ENCODE data around the gene NDUFB1. TPM values are rescaled to one million over a fixed set of nuclear protein-coding genes. Genes with fewer than 3 reads are reported as not detected.

NDUFB1 gene
- total RNA-seq, 6 experiments from 2014 or later = 74.6 to 223 (median 94.6) TPM

GRCh38 chr14:92135269-92135668 is 13.8 kb upstream of the NDUFB1 start:
- Histone ChIP-seq H3K9me3 (no peaks in the 10 kb centered on the region), H3K4me3 (no peak overlapping the region), H3K27me3 (no peaks in the 10 kb centered on the region), H3K4me1 (no peaks in the 10 kb centered on the region), H3K27ac (no peak overlapping the region), H3K36me3 (peaks cover 0 to 52% (median 11%) of the 10 kb centered on the region in 4 donors)
- DNase-seq (no peak), ATAC-seq (peak in 1 of 4 donors; percentile 40)
- WGBS (ENCODE audit: insufficient coverage, low coverage, low lambda C conversion rate, missing lambda C conversion rate) = 93% methylated on average over 1 of the region's 1 CpG
- intact Hi-C loops (cut with DNase I) = no loop called here
- no peak for TF ChIP-seq POLR2A (IDR thresholded peaks at IDR 0.05)
- TF ChIP-seq, protein P1, sequence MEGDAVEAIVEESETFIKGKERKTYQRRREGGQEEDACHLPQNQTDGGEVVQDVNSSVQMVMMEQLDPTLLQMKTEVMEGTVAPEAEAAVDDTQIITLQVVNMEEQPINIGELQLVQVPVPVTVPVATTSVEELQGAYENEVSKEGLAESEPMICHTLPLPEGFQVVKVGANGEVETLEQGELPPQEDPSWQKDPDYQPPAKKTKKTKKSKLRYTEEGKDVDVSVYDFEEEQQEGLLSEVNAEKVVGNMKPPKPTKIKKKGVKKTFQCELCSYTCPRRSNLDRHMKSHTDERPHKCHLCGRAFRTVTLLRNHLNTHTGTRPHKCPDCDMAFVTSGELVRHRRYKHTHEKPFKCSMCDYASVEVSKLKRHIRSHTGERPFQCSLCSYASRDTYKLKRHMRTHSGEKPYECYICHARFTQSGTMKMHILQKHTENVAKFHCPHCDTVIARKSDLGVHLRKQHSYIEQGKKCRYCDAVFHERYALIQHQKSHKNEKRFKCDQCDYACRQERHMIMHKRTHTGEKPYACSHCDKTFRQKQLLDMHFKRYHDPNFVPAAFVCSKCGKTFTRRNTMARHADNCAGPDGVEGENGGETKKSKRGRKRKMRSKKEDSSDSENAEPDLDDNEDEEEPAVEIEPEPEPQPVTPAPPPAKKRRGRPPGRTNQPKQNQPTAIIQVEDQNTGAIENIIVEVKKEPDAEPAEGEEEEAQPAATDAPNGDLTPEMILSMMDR (IDR thresholded peaks at IDR 0.05) = peak; percentile 29 to 42 (median 41)

GRCh38 chr14:92134456-92134855 is 12.9 kb upstream of the NDUFB1 start:
- Histone ChIP-seq H3K36me3 (peaks cover 0 to 52% (median 11%) of the 10 kb centered on the region in 4 donors), H3K27me3 (no peaks in the 10 kb centered on the region), H3K4me3 (no peak overlapping the region), H3K4me1 (no peaks in the 10 kb centered on the region), H3K9me3 (no peaks in the 10 kb centered on the region), H3K27ac (no peak overlapping the region)
- no peak for TF ChIP-seq POLR2A (IDR thresholded peaks at IDR 0.05)
- TF ChIP-seq, protein P1 (IDR thresholded peaks at IDR 0.05) = no peak
- intact Hi-C loops (cut with DNase I) = no loop called here
- DNase-seq (no peak), ATAC-seq (no peak)
- 40% methylated on average over 1 of the region's 1 CpG for WGBS (ENCODE audit: insufficient coverage, low coverage, low lambda C conversion rate, missing lambda C conversion rate)

DNA sequence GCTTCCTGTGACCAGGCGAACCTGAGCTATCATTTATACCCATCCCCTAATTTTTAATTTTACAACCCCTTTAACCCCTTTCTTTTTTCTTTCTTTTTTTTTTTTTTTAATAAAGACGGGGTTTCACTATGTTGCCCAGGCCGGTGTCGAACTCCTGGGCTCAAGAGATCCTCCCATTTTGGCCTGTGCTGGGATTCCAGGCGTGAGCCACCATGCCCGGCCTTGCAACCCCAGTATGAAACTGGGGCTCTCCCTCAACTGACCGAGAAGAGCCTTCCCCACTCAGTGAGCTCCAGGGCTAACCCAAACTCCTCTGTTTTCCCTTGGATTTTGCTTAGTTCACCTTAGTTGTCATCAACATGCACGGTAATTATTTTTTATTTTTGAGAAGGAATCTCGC is 1.3 kb upstream of the NDUFB1 start:
- Histone ChIP-seq H3K4me3 (peak overlapping the region; percentile 83 to 93 (median 83)), H3K36me3 (peaks cover 0 to 16% (median 0%) of the 10 kb centered on the region in 4 donors), H3K27me3 (no peaks in the 10 kb centered on the region), H3K4me1 (peaks cover 0 to 11% (median 5%) of the 10 kb centered on the region in 4 donors), H3K27ac (peak overlapping the region in 2 of 3 donors; percentile 93), H3K9me3 (no peaks in the 10 kb centered on the region)
- 23% methylated on average over 8 of the region's 9 CpGs for WGBS (ENCODE audit: insufficient coverage, low coverage, low lambda C conversion rate, missing lambda C conversion rate)
- intact Hi-C loops (cut with DNase I) = no loop called here
- no peak for TF ChIP-seq POLR2A (IDR thresholded peaks at IDR 0.05)
- TF ChIP-seq, protein P1 (IDR thresholded peaks at IDR 0.05) = no peak
- ATAC-seq = no peak
- DNase-seq = no peak

DNA sequence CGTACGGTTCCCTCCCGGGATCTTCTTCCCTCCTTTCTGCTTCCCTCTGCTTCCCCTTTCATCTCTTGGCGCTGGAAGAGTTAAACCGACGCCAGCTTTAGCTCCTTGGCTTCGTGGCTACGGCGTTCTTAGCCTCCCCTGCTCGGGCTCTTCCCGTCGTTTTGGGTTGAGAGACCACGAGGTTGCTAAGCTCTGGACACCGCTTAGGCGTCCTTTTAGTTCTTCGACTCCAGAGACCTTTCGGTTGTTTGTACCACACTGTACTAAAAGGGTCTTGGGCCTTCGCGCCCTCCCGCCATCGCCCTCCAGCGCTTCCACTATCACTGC is 808 bp upstream of the NDUFB1 start:
- H3K36me3 ChIP-seq = peaks cover 0 to 21% (median 0%) of the 10 kb centered on the region in 4 donors
- ATAC-seq (peak; percentile 22 to 35 (median 26)), DNase-seq (no peak)
- peak overlapping the region; percentile 83 to 93 (median 83) for H3K4me3 ChIP-seq
- no peaks in the 10 kb centered on the region for H3K9me3 ChIP-seq
- H3K27ac ChIP-seq = peak overlapping the region; percentile 89 to 93 (median 93)
- no peaks in the 10 kb centered on the region for H3K27me3 ChIP-seq
- peaks cover 0 to 11% (median 5%) of the 10 kb centered on the region in 4 donors for H3K4me1 ChIP-seq
- no peak for TF ChIP-seq POLR2A (IDR thresholded peaks at IDR 0.05)
- TF ChIP-seq, protein P1 (IDR thresholded peaks at IDR 0.05) = no peak
- 0% methylated on average over 19 of the region's 22 CpGs for WGBS (ENCODE audit: insufficient coverage, low coverage, low lambda C conversion rate, missing lambda C conversion rate)
- intact Hi-C loops (cut with DNase I) = no loop called here
